GM03348 (cell line): ENCODE results near the gene BRD4.

Source experiments
- DNase-seq: peaks from one replicate; pipeline ENCODE4 v3.0.0; 2012; ENCODE audit warnings: low spot score

Gene BRD4

DNA sequence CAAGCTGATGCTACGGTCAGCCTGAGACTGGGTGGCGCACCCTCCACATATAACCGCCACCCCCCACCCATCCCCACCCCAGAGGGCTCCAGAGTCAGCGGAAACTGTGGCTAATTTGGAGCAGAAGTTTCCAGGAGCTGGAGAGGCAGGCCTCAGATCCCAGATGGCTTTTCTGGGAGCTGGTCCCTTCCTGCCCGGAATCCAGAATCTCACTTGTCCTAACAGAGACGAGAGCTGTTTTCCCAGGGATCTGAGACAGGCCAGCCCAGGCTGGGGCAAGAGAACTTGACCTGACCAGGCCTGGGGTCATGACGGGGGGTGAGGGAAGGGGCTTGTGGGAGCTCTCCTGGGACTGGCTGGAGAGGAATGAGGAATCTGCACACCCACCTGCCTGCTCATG is 106.6 kb downstream of the BRD4 start:
- DNase-seq: no peak

DNA sequence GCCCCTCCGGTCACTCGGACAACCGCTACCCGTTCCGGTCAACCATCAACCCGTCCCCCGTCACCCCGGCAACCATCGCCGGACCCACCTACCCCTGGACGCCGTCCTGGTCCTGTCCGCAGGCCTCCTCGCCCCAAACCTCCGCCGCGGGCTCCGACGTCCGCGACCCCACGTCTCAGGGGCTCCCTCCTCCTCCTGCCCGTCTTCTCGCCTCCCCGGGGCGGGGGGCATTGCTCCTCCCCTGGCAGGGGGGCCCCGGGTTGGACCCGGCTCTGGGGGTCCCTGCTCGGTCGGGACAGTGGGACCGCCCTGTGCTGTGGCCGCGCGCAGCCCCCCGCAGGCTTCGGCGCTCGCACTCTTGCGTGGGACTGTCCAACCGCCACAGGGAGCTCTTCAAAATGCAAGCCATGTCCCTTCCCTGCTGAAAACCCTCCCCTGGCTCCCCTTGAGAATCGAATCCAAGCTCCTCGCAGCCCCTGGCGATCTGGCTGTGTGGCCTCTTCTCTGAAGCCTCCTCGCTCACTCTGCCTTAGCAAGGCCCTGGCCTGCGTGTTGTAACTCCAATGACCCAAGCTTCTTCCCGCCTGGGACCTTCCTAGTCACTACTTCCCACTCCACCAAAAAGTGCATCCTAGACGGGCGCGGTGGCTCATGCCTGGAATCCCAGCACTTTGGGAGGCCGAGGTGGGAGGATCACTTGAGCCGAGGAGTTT is 108.5 kb downstream of the BRD4 start:
- DNase-seq: no peak

DNA sequence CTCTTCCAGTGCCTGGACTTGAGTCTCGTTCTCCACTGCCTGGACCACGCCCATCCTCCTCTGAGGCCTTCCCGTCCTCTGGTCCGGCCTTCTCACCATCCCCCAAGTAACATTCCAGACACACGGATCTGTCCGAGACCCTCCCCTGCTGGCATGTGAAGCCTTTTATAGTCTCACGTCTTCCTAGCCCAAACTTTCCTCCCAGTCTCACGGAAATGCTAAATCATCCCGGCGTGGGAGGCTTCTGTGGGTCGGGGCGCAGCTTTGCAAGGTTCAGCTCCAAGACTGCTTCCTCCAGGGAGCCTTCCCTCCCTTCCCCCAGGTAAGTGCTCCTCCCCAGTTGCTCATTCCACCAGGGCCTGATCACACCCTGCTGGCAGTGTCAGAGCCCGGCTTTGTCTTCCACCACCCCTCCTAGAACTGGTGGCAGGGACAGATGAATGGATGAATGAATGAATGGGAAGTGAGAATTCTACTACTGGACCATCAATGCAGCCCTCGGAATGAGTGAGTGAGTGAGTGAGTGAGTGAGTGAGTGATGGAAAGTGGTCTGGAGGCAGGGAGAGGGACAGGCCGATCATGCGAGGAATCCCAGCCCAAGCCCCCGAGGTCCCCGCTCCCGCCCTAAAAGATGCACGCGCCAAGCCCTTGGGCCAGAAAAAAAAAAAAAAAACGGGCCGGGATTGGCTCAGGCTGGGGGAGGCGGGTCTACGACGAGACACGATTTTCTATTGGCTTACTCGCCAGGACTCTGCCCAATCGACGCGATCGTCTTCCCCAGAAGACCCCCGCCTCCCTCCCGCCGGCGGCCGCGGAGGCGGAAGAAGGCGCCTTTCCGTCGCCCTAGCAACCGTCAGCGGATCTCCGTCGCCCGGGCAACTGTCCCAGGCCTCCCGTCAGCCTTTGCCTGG is 109.3 kb downstream of the BRD4 start:
- DNase-seq: peak; percentile 100

DNA sequence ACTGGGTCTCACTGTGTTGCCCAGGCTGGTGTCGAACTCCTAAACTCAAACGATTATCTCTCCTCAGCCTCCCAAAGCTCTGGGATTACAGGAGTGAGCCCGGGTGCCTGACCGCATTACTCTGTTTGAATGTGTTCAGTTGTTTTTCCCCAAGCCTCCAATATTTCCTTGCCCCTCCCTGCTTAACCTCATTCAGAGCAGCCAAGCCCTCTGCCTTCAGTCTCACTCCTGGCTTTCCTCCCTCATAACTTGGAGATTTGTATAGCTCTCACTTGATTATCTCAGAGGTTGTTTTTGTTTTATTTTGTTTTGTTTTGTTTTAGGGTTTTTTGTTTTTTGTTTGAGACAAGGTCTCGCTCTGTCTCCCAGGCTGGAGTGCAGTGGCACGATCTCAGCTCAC is 111.5 kb downstream of the BRD4 start:
- no peak for DNase-seq

- DNase-seq: no peak
These were observed 113.8 kb downstream of the BRD4 start for GRCh38 chr19:15218501-15218900.

GRCh38 chr19:15216363-15216762 is 116.0 kb downstream of the BRD4 start:
- DNase-seq: no peak

GRCh38 chr19:15213715-15214381 is 118.5 kb downstream of the BRD4 start:
- DNase-seq: no peak

DNA sequence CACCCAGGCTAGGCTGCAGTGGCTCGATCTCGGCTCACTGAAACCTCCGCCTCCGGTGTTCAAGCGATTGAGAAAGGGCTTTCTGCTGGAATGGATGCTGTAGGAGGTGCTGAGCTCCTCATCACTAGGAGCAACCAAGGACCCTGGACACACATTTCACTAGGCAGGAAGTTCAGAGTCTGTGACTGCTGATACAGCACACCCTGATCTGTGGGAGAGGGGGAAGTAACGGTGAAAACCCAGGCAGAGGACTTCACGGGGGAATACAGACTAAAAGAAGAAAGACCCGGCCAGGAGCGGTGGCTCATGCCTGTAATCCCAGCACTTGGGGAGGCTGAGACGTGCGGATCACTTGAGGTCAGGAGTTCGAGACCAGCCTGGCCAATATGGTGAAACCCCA is 119.6 kb downstream of the BRD4 start:
- DNase-seq: no peak

- DNase-seq: peak; percentile 58
These were observed 122.0 kb downstream of the BRD4 start for GRCh38 chr19:15210323-15210781.

DNA sequence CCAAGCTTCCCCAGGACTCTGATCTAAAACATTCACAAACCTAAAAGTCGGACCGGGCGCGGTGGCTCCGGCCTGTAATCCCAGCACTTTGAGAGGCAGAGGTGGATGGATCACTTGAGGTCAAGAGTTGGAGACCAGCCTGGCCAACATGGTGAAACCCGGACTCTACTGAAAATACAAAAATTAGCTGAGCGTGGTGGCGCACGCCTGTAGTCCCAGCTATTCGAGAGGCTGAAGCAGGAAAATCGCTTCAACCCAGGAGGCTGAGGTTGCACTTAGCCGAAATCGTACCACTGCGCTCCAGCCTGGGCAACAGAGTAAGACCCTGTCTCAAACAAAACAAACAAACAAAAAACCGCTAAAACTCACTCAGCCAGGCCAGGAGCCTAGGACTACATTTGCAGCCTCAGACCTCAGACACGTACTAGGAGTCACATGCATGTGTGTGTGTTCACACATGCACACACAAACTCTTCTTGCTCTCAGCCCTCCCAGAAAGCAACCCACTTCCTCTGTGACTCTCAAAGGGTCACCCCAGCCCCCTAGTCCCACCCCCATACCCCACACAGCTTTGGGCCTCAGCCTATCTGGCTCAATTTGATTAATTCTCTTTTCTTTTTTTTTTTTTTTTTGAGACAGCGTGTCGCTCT is 130.8 kb downstream of the BRD4 start:
- no peak for DNase-seq

- DNase-seq: peak; percentile 93
These were observed 131.6 kb downstream of the BRD4 start, which contains the start of gene NOTCH3 for GRCh38 chr19:15200553-15201364. Gene NOTCH3, minus strand, starts transcription at chr19:15200995. Its CDS starts 90 bp downstream, at chr19:15200905.

DNA sequence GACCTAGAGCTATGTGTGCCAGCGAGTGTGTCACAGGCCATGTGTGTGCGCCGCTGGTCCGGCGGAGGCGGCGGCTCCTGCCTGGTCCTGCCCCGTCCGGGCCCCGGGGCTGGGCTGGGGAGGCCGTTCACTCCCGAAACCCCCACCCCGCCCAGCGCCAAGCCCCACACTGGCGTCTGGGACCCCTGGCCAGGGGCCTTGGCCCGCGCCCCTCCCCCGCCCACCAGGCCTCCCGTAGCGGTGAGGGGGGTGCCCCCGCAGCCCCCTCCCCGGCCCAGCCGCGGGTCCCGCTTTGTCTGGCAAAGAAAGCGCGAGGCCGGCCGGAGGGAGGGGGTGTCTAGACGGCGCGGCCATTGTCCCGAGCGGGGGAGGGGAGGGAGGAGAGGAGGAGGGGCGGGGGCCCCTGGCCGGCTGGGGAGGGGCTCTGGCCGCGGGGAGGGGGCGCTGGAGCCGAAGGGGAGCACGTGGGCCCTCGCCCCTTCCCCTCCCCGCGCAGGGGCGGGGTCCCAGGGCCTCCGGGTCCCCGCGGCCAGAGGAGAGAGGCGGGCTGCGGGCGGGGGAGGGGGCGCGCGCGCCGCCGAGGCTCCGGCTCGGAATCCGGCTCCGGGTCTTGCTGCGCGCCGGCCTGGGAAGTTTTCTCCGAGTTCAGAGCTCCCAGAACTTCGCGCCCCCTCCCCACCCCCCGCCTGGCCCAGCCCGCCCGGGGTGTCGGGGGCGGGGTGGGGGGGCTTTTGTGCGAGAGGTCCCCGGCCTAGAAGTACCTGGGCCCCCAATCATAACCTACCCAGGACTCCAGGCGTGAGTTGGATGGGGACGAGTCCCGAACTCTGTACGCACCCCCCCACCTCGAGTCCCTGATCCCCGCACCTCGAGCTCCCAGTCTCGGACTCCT is 132.4 kb downstream of the BRD4 start:
- DNase-seq: peak; percentile 78

- DNase-seq: no peak
These were observed 133.2 kb downstream of the BRD4 start for GRCh38 chr19:15198951-15199660.

GRCh38 chr19:15197942-15198341 is 134.4 kb downstream of the BRD4 start:
- peak; percentile 39 for DNase-seq

DNA sequence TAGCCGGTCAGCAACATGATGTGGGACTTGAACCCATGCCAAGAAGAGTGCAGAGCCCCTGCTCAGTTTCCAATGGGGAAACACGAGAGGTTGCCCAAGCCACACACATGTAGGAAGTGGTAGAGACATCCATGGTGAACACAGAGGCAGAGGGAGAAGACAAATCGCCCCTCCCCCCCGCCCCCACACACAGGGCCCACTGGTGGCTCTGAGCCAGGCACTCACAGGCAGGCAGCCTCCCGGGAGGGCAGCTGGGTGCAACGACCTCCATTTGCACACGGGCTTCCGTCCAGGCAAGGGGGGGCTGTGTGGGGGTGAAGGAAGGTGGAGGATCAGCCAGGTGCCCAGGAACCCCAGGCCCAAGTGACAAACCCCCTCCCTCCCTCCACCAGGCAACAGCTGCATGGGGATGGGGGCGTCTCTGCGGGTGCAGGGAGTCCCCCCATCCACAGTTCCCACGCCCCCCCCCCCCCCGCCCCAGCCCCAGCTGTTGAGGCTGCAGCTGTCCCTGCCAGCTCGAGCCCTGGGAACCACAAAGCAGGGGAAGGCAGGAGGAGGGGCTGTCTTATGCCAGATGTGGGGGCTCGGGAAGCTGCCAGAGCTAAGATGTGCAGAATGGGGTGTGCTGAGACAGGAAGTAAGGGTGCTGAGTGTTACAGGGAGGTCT is 134.9 kb downstream of the BRD4 start:
- DNase-seq: no peak

- DNase-seq: no peak
These were observed 135.9 kb downstream of the BRD4 start for GRCh38 chr19:15196360-15197005.

DNA sequence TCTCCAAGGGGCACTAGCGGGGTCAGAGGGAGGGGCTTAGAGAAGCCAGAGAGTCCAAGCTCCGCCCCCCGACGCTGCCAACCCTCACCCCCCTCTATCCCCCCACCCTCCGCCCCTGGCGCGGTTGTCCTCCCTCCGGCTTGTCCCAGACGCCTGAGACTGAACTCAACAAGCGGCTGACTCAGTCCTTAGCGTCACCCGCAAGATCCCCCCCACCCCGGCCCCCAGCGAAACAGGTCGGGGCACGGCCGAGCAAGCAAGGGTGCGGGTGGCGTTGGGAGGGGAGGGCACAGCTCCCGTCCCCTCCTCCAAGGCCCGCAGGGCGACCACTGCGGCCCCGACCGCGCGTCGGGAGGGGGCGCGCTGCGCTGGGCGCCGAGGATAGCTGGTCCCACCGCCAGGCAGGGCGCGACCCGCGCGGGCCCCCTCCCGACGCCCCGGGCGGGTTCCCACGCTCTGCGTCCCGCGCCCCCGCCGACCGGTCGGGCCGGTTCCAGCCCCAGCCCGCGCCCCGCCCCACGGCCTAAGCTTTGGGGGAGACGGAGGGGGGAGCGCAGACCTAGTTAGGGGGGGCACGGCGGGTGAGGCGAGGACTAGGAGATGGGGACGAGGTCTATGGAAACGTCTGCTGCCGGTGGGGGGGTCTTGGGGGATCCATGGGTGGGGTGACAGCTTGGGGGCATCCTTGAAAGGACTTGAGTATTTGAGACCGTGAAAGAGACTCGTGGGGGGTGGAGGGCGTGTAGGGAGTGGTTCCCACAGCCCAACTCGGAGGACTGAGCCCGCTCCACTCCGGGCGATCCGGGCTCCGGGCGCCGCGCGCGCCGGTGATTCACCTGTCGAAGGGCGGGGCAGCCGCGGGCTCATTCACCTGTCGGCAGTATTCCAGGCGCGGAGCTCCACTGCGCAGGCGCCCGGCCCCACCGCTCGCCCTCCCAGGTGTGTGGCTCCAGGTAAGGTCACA is 136.7 kb downstream of the BRD4 start:
- DNase-seq: peak; percentile 88
